Retinal pigment epithelial cell (primary cell): ENCODE results near the gene YIF1A.

ENCODE experiments used
- DNase-seq: peaks from one replicate; pipeline ENCODE4 v3.0.0-alpha.2; 2010; ENCODE audit warnings: low read depth
- H3K4me3 ChIP-seq: 2 replicates; pipeline ENCODE4 v1.5.1; 2011; ENCODE audit warnings: mild to moderate bottlenecking, low read length, control low read depth, moderate library complexity
- CTCF ChIP-seq: conservative IDR thresholded peaks from 2 replicates; pipeline ENCODE4 v1.5.1; 2011; ENCODE audit warnings: low read depth, low read length, control low read depth, inconsistent platforms

Gene YIF1A

GRCh38 chr11:66286699-66287098 is 2.2 kb downstream of the YIF1A start:
- no peak overlapping the region for H3K4me3 ChIP-seq
- no peak for TF ChIP-seq CTCF
- DNase-seq, result no peak

- DNase-seq, result no peak
- no peak overlapping the region for H3K4me3 ChIP-seq
- TF ChIP-seq CTCF, result no peak
Observed at GRCh38 chr11:66285250-66285947, 3.5 kb downstream of the YIF1A start.

- DNase-seq, result no peak
- no peak overlapping the region for H3K4me3 ChIP-seq
- no peak for TF ChIP-seq CTCF
Observed at GRCh38 chr11:66284526-66285078, 4.3 kb downstream of the YIF1A start.

- TF ChIP-seq CTCF, result no peak
- no peak overlapping the region for H3K4me3 ChIP-seq
- DNase-seq, result no peak
Observed at GRCh38 chr11:66283461-66284105, 5.4 kb downstream of the YIF1A start.

GRCh38 chr11:66282468-66283455 is 6.2 kb downstream of the YIF1A start:
- DNase-seq, result peak; percentile 76
- TF ChIP-seq CTCF, result peak; percentile 93
- H3K4me3 ChIP-seq, result no peak overlapping the region

GRCh38 chr11:66281776-66282467 is 7.0 kb downstream of the YIF1A start:
- no peak overlapping the region for H3K4me3 ChIP-seq
- TF ChIP-seq CTCF, result no peak
- DNase-seq, result no peak
